ENCODE measurements around the gene DCC.
"Not testable (repeated sequence)": the region's sequence is repeated elsewhere in the genome, so short reads cannot be mapped to it uniquely, and the experiment has no call there.

DCC gene

GRCh38 chr18:52352920-52353319 lies 12.9 kb downstream of the DCC start:
- H3K27me3 ChIP-seq (replicated peaks; ENCODE audit: control insufficient read depth, insufficient read depth, low read length) = no peaks in the 10 kb centered on the region
- H3K9me3 ChIP-seq (ENCODE audit: control insufficient read depth, low read length) = no peaks in the 10 kb centered on the region
- H3K36me3 ChIP-seq (ENCODE audit: control insufficient read depth, insufficient read depth, low read length, severe bottlenecking) = no peaks in the 10 kb centered on the region
- H3K9ac ChIP-seq (ENCODE audit: low read length) = no peak overlapping the region
- no peak overlapping the region for H3K4me3 ChIP-seq (ENCODE audit: low read length)
- H3K4me1 ChIP-seq (ENCODE audit: control insufficient read depth, insufficient read depth, low read length) = no peaks in the 10 kb centered on the region
- DNase-seq (ENCODE audit: low read depth) = no peak

- Histone ChIP-seq H3K4me3 (ENCODE audit: low read length) (no peak overlapping the region), H3K36me3 (ENCODE audit: control insufficient read depth, insufficient read depth, low read length, severe bottlenecking) (no peaks in the 10 kb centered on the region), H3K9ac (ENCODE audit: low read length) (no peak overlapping the region), H3K27me3 (replicated peaks; ENCODE audit: control insufficient read depth, insufficient read depth, low read length) (no peaks in the 10 kb centered on the region), H3K9me3 (ENCODE audit: control insufficient read depth, low read length) (no peaks in the 10 kb centered on the region), H3K4me1 (ENCODE audit: control insufficient read depth, insufficient read depth, low read length) (no peaks in the 10 kb centered on the region)
- no peak for DNase-seq (ENCODE audit: low read depth)
These were observed 13.6 kb downstream of the DCC start for GRCh38 chr18:52353589-52353988.

- H3K36me3 ChIP-seq (ENCODE audit: control insufficient read depth, insufficient read depth, low read length, severe bottlenecking) = no peaks in the 10 kb centered on the region
- no peak overlapping the region for H3K9ac ChIP-seq (ENCODE audit: low read length)
- H3K27me3 ChIP-seq (replicated peaks; ENCODE audit: control insufficient read depth, insufficient read depth, low read length) = no peaks in the 10 kb centered on the region
- no peaks in the 10 kb centered on the region for H3K9me3 ChIP-seq (ENCODE audit: control insufficient read depth, low read length)
- H3K4me3 ChIP-seq (ENCODE audit: low read length) = no peak overlapping the region
- no peaks in the 10 kb centered on the region for H3K4me1 ChIP-seq (ENCODE audit: control insufficient read depth, insufficient read depth, low read length)
- no peak for DNase-seq (ENCODE audit: low read depth)
These were observed 23.9 kb downstream of the DCC start for GRCh38 chr18:52363861-52364260.

GRCh38 chr18:52366851-52367250 lies 26.9 kb downstream of the DCC start:
- H3K9ac ChIP-seq (ENCODE audit: low read length); DNase-seq (ENCODE audit: low read depth); H3K27me3 ChIP-seq (replicated peaks; ENCODE audit: control insufficient read depth, insufficient read depth, low read length): not testable (repeated sequence)

GRCh38 chr18:52367953-52368742 lies 28.2 kb downstream of the DCC start:
- Histone ChIP-seq H3K27me3 (replicated peaks; ENCODE audit: control insufficient read depth, insufficient read depth, low read length) (no peaks in the 10 kb centered on the region), H3K9ac (ENCODE audit: low read length) (no peak overlapping the region), H3K9me3 (ENCODE audit: control insufficient read depth, low read length) (no peaks in the 10 kb centered on the region), H3K4me1 (ENCODE audit: control insufficient read depth, insufficient read depth, low read length) (no peaks in the 10 kb centered on the region), H3K4me3 (ENCODE audit: low read length) (no peak overlapping the region), H3K36me3 (ENCODE audit: control insufficient read depth, insufficient read depth, low read length, severe bottlenecking) (no peaks in the 10 kb centered on the region)
- DNase-seq (ENCODE audit: low read depth) = no peak

More at GRCh38 chr18:52366851-52367250, 26.9 kb downstream of the DCC start:
- not testable (repeated sequence) for H3K9me3 ChIP-seq (ENCODE audit: control insufficient read depth, low read length); H3K36me3 ChIP-seq (ENCODE audit: control insufficient read depth, insufficient read depth, low read length, severe bottlenecking); H3K4me1 ChIP-seq (ENCODE audit: control insufficient read depth, insufficient read depth, low read length); H3K4me3 ChIP-seq (ENCODE audit: low read length)

- Histone ChIP-seq H3K4me3 (ENCODE audit: low read length) (no peak overlapping the region), H3K36me3 (ENCODE audit: control insufficient read depth, insufficient read depth, low read length, severe bottlenecking) (no peaks in the 10 kb centered on the region), H3K27me3 (replicated peaks; ENCODE audit: control insufficient read depth, insufficient read depth, low read length) (no peaks in the 10 kb centered on the region), H3K9ac (ENCODE audit: low read length) (no peak overlapping the region), H3K4me1 (ENCODE audit: control insufficient read depth, insufficient read depth, low read length) (no peaks in the 10 kb centered on the region), H3K9me3 (ENCODE audit: control insufficient read depth, low read length) (no peaks in the 10 kb centered on the region)
- no peak for DNase-seq (ENCODE audit: low read depth)
These were observed 30.8 kb downstream of the DCC start for GRCh38 chr18:52370841-52371240.

GRCh38 chr18:52376104-52376503 lies 36.1 kb downstream of the DCC start:
- DNase-seq (ENCODE audit: low read depth) = no peak
- Histone ChIP-seq H3K27me3 (replicated peaks; ENCODE audit: control insufficient read depth, insufficient read depth, low read length) (no peaks in the 10 kb centered on the region), H3K4me3 (ENCODE audit: low read length) (no peak overlapping the region)

GRCh38 chr18:52377094-52377493 lies 37.1 kb downstream of the DCC start:
- H3K4me3 ChIP-seq (ENCODE audit: low read length) = no peak overlapping the region
- no peaks in the 10 kb centered on the region for H3K4me1 ChIP-seq (ENCODE audit: control insufficient read depth, insufficient read depth, low read length)
- no peaks in the 10 kb centered on the region for H3K36me3 ChIP-seq (ENCODE audit: control insufficient read depth, insufficient read depth, low read length, severe bottlenecking)
- no peak for DNase-seq (ENCODE audit: low read depth)
- H3K9me3 ChIP-seq (ENCODE audit: control insufficient read depth, low read length) = no peaks in the 10 kb centered on the region
- no peak overlapping the region for H3K9ac ChIP-seq (ENCODE audit: low read length)
- H3K27me3 ChIP-seq (replicated peaks; ENCODE audit: control insufficient read depth, insufficient read depth, low read length) = no peaks in the 10 kb centered on the region

More at GRCh38 chr18:52376104-52376503, 36.1 kb downstream of the DCC start:
- Histone ChIP-seq H3K9me3 (ENCODE audit: control insufficient read depth, low read length) (no peaks in the 10 kb centered on the region), H3K9ac (ENCODE audit: low read length) (no peak overlapping the region), H3K36me3 (ENCODE audit: control insufficient read depth, insufficient read depth, low read length, severe bottlenecking) (no peaks in the 10 kb centered on the region), H3K4me1 (ENCODE audit: control insufficient read depth, insufficient read depth, low read length) (no peaks in the 10 kb centered on the region)

- Histone ChIP-seq H3K4me1 (ENCODE audit: control insufficient read depth, insufficient read depth, low read length) (no peaks in the 10 kb centered on the region), H3K36me3 (ENCODE audit: control insufficient read depth, insufficient read depth, low read length, severe bottlenecking) (no peaks in the 10 kb centered on the region), H3K9ac (ENCODE audit: low read length) (no peak overlapping the region), H3K4me3 (ENCODE audit: low read length) (no peak overlapping the region), H3K9me3 (ENCODE audit: control insufficient read depth, low read length) (no peaks in the 10 kb centered on the region), H3K27me3 (replicated peaks; ENCODE audit: control insufficient read depth, insufficient read depth, low read length) (no peaks in the 10 kb centered on the region)
- DNase-seq (ENCODE audit: low read depth) = no peak
These were observed 46.3 kb downstream of the DCC start for GRCh38 chr18:52386306-52386705.

GRCh38 chr18:52387175-52387574 lies 47.2 kb downstream of the DCC start:
- Histone ChIP-seq H3K36me3 (ENCODE audit: control insufficient read depth, insufficient read depth, low read length, severe bottlenecking) (no peaks in the 10 kb centered on the region), H3K4me3 (ENCODE audit: low read length) (no peak overlapping the region), H3K9me3 (ENCODE audit: control insufficient read depth, low read length) (no peaks in the 10 kb centered on the region), H3K9ac (ENCODE audit: low read length) (no peak overlapping the region), H3K4me1 (ENCODE audit: control insufficient read depth, insufficient read depth, low read length) (no peaks in the 10 kb centered on the region), H3K27me3 (replicated peaks; ENCODE audit: control insufficient read depth, insufficient read depth, low read length) (no peaks in the 10 kb centered on the region)
- no peak for DNase-seq (ENCODE audit: low read depth)

- Histone ChIP-seq H3K4me3 (ENCODE audit: low read length) (no peak overlapping the region), H3K4me1 (ENCODE audit: control insufficient read depth, insufficient read depth, low read length) (no peaks in the 10 kb centered on the region), H3K36me3 (ENCODE audit: control insufficient read depth, insufficient read depth, low read length, severe bottlenecking) (no peaks in the 10 kb centered on the region), H3K9me3 (ENCODE audit: control insufficient read depth, low read length) (no peaks in the 10 kb centered on the region), H3K27me3 (replicated peaks; ENCODE audit: control insufficient read depth, insufficient read depth, low read length) (no peaks in the 10 kb centered on the region), H3K9ac (ENCODE audit: low read length) (no peak overlapping the region)
- no peak for DNase-seq (ENCODE audit: low read depth)
These were observed 52.0 kb downstream of the DCC start for GRCh38 chr18:52391810-52392559.

Data from adipocyte (in vitro differentiated cells).